ENCODE data around the gene HIPK4. TPM values are rescaled to one million over a fixed set of nuclear protein-coding genes. Genes with fewer than 3 reads are reported as not detected.
"Not testable (repeated sequence)": the region's sequence is repeated elsewhere in the genome, so short reads cannot be mapped to it uniquely, and the experiment has no call there.

HIPK4 gene
- total and polyA plus RNA-seq, 4 donors = 0.02 to 0.17 TPM; not detected in 2

GRCh38 chr19:40433391-40434216 is 43.6 kb upstream of the HIPK4 start:
- no peaks in the 10 kb centered on the region for H3K9me3 ChIP-seq (ENCODE audit: control insufficient read depth in 4 of 4, low read length in 3 of 4)
- H3K27me3 ChIP-seq (ENCODE audit: control insufficient read depth in 4 of 4, insufficient read depth in 4 of 4, low read length in 3 of 4) = no peaks in the 10 kb centered on the region
- peak overlapping the region; percentile 94 to 98 for H3K27ac ChIP-seq (ENCODE audit: low read depth in 1 of 2, low read length in 2 of 2)
- DNase-seq (ENCODE audit: low spot score) = peak; percentile 83
- no peaks in the 10 kb centered on the region for H3K36me3 ChIP-seq (ENCODE audit: control insufficient read depth in 4 of 4, insufficient read depth in 3 of 4, low read depth in 1 of 4, low read length in 3 of 4)
- H3K4me1 ChIP-seq (ENCODE audit: control insufficient read depth in 4 of 4, insufficient read depth in 4 of 4, low read length in 3 of 4) = peaks cover 0 to 14% (median 13%) of the 10 kb centered on the region in 4 donors
- WGBS = 1% methylated on average over 50 of the region's 50 CpGs
- TF ChIP-seq RXRA (IDR thresholded peaks at IDR 0.05) (peak in 1 of 2 donors; percentile 30), JUND (IDR thresholded peaks at IDR 0.05) (no peak), GABPA (IDR thresholded peaks at IDR 0.05 in 1 of 2, conservative IDR thresholded peaks at IDR 0.05 in 1 of 2) (no peak), EGR1 (IDR thresholded peaks at IDR 0.05; ENCODE audit: low read depth in 2 of 2) (no peak), FOXA2 (IDR thresholded peaks at IDR 0.05) (no peak), FOXA1 (IDR thresholded peaks at IDR 0.05) (no peak), ATF3 (IDR thresholded peaks at IDR 0.05) (no peak), RAD21 (IDR thresholded peaks at IDR 0.05) (peak in 1 of 2 donors; percentile 7), HNF4A (conservative IDR thresholded peaks at IDR 0.05) (peak; percentile 43 to 68), HNF4G (IDR thresholded peaks at IDR 0.05) (peak; percentile 9), SP1 (IDR thresholded peaks at IDR 0.05) (peak; percentile 33), NR2F2 (IDR thresholded peaks at IDR 0.05) (no peak), MAX (IDR thresholded peaks at IDR 0.05) (no peak), REST (IDR thresholded peaks at IDR 0.05) (peak; percentile 36), TAF1 (conservative IDR thresholded peaks at IDR 0.05) (peak; percentile 47), YY1 (IDR thresholded peaks at IDR 0.05) (peak; percentile 94)
- TF ChIP-seq, protein P1, sequence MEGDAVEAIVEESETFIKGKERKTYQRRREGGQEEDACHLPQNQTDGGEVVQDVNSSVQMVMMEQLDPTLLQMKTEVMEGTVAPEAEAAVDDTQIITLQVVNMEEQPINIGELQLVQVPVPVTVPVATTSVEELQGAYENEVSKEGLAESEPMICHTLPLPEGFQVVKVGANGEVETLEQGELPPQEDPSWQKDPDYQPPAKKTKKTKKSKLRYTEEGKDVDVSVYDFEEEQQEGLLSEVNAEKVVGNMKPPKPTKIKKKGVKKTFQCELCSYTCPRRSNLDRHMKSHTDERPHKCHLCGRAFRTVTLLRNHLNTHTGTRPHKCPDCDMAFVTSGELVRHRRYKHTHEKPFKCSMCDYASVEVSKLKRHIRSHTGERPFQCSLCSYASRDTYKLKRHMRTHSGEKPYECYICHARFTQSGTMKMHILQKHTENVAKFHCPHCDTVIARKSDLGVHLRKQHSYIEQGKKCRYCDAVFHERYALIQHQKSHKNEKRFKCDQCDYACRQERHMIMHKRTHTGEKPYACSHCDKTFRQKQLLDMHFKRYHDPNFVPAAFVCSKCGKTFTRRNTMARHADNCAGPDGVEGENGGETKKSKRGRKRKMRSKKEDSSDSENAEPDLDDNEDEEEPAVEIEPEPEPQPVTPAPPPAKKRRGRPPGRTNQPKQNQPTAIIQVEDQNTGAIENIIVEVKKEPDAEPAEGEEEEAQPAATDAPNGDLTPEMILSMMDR (IDR thresholded peaks at IDR 0.05; ENCODE audit: low read depth, low read length, missing input control) = no peak
- TF ChIP-seq, protein P2, sequence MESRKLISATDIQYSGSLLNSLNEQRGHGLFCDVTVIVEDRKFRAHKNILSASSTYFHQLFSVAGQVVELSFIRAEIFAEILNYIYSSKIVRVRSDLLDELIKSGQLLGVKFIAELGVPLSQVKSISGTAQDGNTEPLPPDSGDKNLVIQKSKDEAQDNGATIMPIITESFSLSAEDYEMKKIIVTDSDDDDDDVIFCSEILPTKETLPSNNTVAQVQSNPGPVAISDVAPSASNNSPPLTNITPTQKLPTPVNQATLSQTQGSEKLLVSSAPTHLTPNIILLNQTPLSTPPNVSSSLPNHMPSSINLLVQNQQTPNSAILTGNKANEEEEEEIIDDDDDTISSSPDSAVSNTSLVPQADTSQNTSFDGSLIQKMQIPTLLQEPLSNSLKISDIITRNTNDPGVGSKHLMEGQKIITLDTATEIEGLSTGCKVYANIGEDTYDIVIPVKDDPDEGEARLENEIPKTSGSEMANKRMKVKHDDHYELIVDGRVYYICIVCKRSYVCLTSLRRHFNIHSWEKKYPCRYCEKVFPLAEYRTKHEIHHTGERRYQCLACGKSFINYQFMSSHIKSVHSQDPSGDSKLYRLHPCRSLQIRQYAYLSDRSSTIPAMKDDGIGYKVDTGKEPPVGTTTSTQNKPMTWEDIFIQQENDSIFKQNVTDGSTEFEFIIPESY (IDR thresholded peaks at IDR 0.05) = peak; percentile 14
- H3K4me3 ChIP-seq (ENCODE audit: low read depth in 1 of 3, low read length in 3 of 3) = peak overlapping the region; percentile 51 to 75 (median 70)
- peak overlapping the region; percentile 97 to 99 for H3K9ac ChIP-seq (ENCODE audit: low read depth in 1 of 2, low read length in 2 of 2)

DNA sequence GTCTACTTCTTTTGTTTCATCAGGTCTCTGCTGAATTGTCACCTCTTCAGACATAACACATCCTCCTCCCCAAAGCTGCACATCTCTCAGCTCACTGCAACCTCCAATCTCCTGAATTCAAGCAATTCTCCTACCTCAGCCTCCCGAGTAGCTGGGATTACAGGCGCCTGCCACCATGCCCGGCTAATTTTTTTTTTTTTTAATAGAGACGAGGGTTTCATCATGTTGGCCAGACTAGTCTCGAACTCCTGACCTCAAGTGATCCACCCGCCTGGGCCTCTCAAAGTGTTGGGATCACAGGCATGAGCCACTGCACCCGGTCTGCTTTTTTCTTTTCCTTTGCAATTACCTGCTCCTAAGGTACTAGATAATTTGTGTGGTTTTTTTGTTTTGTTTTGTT is 42.8 kb upstream of the HIPK4 start:
- Histone ChIP-seq H3K4me3 (ENCODE audit: low read depth in 1 of 3, low read length in 3 of 3) (peak overlapping the region in 2 of 3 donors; percentile 51 to 70), H3K4me1 (ENCODE audit: control insufficient read depth in 4 of 4, insufficient read depth in 4 of 4, low read length in 3 of 4) (peaks cover 0 to 14% (median 13%) of the 10 kb centered on the region in 4 donors), H3K9ac (ENCODE audit: low read depth in 1 of 2, low read length in 2 of 2) (peak overlapping the region; percentile 97 to 99), H3K27ac (ENCODE audit: low read depth in 1 of 2, low read length in 2 of 2) (peak overlapping the region; percentile 94 to 98)
- not testable (repeated sequence) for H3K9me3 ChIP-seq (ENCODE audit: control insufficient read depth in 4 of 4, low read length in 3 of 4); DNase-seq (ENCODE audit: low spot score); H3K27me3 ChIP-seq (ENCODE audit: control insufficient read depth in 4 of 4, insufficient read depth in 4 of 4, low read length in 3 of 4); H3K36me3 ChIP-seq (ENCODE audit: control insufficient read depth in 4 of 4, insufficient read depth in 3 of 4, low read depth in 1 of 4, low read length in 3 of 4)
- WGBS = 27% methylated on average over 7 of the region's 7 CpGs

All from liver (tissue), 9 donors.